GM10847 (cell line): ENCODE measurements around the gene ADAMTS1.

Experiments used
- POLR2A ChIP-seq: IDR thresholded peaks from 2 replicates; pipeline ENCODE4 v1.6.1; 2011; ENCODE audit not compliant: insufficient read length; ENCODE audit errors: extremely low read depth

ADAMTS1 gene

DNA sequence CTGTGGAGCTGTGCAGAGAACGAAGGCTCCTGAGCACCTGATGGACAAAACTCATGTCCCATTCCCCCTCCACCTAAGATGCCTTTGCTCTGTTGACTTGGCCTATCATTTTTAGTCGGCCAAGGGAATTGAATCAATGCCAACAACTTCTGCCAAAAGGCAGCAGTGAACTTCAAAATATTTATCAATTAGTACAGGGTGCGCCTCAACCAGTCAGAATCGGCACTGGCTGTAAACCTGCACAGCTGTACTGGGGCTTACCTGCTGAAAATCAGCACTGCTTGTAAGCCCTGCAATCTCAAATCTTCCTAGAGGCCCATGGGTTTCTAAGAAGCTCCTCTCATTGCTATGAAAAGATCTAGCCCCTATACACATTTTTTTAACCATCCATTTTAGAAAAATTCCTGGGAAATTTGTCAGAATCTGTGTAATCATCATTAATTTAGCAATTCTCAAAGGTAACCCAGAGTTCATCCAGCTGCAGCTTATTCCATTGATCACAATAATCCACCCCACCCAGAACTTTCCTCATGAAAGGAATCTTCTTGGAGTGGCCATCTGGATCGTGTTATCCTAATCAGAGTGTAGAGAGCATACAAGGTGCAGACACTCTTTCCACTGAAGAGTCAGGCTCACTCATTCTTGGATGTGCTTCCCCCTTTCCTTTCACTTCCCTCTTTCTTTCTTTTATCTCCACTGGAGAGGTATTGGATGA lies 40.2 kb downstream of the ADAMTS1 start:
- TF ChIP-seq POLR2A = no peak

DNA sequence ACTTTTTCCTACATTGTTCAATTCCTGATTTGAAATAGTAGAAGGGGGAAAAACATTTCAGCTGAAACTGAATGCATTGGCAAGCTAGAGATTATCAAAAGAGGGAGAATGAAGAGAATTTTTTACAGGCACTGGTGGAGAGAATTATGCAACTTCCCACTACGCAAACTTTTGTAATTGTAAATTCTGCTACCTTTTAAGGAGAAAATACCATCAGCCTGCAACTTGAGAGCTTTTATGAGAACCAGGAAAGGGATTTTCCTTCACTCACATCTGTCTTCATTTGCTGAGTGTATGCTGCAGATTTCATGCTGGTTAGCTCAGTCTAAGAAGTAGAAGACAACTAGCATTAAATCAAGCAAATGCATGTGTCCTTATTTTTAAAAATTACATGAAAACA lies 43.7 kb downstream of the ADAMTS1 start:
- no peak for TF ChIP-seq POLR2A

DNA sequence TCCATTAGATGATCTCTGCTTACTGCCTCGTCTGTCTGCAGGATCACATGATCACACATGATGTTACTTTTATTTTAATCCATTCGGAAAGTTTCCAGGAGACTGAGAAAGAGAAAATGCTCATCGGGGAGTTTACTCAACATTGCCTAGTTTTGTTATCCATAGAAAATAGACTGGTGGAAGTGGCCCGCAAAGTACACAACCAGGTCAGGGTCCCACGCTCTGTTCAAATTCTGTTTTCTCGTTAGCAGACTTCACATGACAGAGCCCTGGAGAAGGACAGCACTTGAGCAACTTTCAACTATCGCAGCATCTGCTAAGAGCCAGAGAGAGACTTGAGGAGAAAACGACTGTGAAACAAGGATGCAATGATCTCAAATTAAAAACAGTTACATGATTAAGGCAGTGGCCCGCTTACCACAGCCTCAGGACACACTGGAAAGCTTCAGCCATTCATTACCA lies 44.2 kb downstream of the ADAMTS1 start:
- TF ChIP-seq POLR2A = no peak

DNA sequence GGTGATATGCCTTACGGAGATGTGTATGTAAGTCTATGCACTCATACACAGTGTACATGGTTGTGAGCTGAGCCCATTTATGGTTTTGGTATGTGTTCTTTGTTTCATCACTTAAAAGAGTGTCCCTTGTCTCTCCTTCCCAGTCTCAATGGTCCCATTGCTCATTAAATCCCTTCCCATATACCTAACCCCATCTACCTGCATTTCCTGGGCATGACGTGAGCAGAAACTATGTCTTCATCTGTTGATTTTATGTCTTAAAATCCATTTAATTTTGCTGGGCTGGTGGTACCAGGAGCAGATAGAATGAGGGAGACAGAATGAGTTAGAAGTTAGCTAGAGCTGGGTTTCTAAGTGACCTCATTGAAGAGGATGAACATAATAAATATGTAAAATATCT lies 44.8 kb downstream of the ADAMTS1 start:
- TF ChIP-seq POLR2A = no peak

DNA sequence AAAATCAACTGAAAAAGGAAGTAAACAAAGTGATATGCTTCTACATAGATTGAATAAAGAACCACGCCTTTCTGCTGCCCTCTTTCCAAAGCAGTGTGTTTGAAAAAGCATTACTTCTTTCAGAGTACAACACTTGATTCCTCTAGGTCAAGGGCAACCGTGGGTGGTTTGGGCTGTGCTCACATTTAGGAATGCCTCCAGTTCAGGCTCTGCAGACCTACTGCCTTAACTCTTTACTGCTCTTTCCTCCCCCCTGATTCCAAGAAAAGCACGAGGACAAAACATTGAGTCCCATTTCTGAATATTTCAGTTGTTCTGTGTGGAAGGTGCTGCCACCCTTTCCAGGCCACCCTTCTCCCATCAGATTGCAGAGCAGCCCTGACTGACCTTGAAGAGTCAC lies 45.2 kb downstream of the ADAMTS1 start:
- no peak for TF ChIP-seq POLR2A

DNA sequence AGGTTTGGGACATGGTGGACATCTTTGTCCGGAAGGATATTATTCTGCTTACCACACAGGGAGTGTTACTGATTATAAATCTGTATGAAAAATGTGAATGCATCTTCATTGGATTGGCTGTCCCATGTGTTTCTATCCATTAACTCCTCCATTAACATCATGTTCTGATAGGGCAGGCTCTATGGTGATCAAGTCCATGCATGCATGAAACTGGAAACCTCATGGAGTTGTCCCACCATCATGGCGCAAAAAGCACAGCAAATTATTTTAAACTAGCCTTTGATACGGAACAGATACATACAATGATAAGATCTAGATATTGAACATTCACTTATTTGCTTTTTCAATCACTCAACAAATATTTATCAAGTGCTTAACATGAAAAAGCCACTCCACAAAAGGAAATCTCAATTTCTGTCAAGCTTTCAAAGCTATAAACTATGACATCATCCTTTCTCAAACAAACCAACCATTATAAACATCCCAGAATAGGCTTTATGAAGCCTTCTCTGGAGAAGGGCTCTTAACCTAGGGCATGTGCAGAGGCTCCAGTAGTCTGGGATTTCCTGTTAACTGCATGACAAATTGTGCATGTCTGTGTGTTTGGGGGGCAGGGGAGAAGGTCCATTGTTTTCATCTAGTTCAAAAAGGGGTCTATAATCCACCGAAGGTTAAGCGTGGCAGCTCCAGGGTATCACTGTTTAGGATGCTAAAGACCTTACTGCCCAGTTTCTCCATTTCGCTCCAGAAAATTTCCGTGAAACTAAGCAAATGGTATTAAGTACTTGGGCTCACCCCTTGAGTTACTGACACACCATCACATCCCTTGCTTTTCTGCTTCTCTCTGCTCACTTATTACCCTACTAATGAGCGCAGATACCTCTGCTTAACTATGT lies 46.1 kb downstream of the ADAMTS1 start:
- TF ChIP-seq POLR2A = no peak

DNA sequence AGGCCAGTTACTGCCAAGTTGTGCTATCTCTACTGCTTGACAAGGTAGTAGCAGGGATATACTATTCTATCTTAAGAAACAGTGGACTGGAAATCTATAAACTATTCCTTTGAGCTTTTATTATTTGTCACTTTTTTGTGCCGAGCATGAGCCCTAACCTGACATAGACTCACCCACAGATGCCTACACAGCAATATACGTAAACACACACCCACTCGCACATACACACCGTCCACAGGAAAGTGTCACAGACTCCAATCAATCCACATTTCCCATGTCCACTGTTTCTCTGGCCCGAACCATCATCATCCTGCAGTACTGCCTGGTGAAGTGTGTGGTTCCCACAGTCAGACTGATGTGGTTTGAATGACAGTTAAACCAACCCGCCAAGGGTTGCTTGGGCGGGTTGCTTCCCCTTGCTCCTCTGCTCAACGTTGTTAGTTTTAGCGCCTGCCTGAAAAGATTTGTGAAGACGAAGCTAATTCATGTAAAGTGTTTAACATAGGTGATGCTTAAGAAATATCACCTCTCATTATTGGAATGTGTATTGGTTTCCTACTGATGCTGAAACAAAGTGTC lies 47.2 kb downstream of the ADAMTS1 start:
- no peak for TF ChIP-seq POLR2A

DNA sequence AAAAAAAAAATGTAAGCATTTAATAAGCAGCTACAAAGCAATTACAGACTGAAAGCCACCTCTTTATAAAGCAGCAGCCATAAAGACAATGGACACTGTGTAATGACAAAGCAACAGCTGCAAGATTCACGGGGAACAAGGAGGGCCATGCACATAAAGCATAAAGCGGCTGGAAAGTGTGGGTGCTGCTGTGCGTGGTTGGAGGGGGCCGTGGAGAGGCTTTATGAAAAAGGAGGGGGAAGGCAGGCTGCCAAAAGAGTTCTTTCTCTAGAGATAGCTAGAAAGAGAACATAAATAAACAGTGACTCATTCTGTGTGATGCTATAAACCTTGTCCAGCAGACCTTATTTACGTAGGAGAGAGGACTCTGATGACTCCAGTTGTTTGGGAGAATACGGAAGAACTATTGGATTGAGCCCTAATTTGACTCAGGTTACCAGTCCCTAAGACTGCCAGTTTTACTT lies 49.3 kb downstream of the ADAMTS1 start:
- TF ChIP-seq POLR2A = no peak

DNA sequence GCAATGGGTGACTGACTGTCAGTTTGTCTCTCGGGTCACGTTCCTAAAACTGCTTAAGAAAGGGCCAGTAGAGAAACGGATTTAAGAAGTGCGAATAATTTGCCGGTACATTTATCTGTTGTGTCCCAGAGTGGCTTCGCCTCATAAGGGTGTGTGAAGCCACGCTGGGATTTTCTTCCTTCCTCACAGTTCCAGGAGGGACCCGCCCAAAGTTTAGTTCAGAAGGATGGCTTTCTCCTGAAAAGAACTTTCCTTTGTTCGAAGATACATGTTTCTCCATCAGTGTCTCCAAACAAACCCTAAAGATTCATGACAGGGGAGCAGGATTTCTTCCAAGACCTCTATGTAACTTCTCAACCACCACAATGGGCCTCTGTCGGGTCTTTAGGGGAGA lies 49.8 kb downstream of the ADAMTS1 start:
- TF ChIP-seq POLR2A = no peak

DNA sequence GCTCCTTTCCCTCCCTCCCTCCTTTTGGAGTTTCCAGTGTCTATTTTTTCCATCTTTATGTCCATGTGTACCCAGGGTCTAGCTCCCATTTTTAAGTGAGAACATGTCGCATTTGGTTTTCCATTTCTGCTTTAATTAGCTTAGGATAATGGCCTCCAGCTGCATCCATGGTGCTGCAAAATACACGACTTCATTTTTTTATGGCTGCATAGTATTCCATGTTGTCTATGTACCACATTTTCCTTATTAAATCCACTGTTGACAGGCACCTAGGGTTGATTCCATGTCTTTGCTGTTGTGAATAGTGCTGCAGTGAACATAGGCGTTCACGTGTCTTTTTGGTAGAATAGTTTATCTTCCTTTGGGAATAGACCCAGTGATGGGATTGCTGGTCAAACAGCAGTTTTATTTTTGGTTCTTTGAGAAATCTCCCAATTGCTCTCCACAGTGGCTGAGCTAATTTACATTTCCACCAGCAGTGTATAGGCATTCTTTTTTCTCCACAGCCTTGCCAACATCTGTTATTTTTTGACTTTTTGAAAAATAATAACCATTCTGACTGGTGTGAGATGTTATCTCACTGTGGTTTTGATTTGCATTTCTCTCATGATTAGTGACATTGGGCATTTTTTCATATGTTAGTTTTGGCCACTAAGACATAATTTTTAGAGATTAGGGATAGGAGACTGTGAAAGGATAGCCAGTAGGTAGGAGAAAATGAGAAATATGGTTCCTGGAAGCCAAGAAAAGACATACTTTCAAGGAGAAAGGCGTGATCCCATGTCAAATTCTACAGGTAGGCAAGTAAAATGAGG lies 50.4 kb downstream of the ADAMTS1 start:
- no peak for TF ChIP-seq POLR2A

DNA sequence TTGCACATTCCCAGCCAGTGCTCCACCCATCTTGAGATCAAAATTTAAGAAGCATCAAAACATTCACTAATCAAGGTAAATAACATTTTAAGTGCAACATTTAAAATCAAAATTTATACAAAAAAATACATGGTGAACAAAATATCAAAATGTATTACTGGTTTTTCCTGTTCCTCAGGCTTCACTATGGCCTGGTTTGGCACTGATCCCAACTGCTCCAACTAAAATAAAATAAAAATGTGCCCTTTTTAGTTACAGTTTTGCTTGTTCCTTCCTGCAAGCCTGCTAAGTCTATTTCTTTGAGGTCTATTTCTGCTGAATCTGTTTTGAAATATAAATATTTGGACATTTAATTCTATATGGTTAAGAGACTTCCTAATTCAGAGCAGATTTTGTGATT lies 54.9 kb downstream of the ADAMTS1 start:
- no peak for TF ChIP-seq POLR2A

DNA sequence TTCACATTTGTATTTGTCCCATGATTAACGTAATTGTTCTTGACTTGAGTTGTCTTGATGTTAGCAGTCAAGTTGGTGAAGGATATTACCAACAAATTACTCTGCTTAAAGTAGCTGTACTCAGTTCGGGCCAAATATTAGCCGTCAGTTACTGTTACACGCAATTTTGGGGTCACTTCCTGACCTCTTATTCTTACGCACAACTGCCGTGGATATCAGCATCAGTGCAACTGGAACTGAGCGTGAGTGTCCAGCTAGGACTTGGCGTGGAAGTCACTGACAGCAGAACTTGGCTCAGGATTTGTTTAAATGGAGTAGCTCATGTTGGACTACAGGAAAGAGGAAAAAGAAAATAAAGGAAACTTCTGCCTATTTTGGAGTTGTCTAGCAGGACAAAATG lies 56.4 kb downstream of the ADAMTS1 start:
- no peak for TF ChIP-seq POLR2A
